H1 (cell line): ENCODE measurements around the gene PPP3CB.

Experiments
- CTCF ChIP-seq, 3 experiments: IDR thresholded peaks; 1 replicate in 2 of 3; 2 replicates in 1 of 3; pipeline versions ENCODE4 v1.5.1 to v1.6.1; 2011; ENCODE audit warnings: low read length in 3 of 3, mild to moderate bottlenecking in 3 of 3, inconsistent platforms in 2 of 3, low read depth in 1 of 3, moderate library complexity in 1 of 3; ENCODE audit not compliant: insufficient read depth in 1 of 3; ENCODE audit errors: control extremely low read depth in 1 of 3
- HDAC2 ChIP-seq, 2 experiments: fragments of 300-600 bp in 1 of 2; sonication (generic) in 1 of 2; IDR thresholded peaks; 2 replicates each; pipeline ENCODE4 v1.6.1; 2011 to 2012; ENCODE audit warnings: low read depth in 2 of 2, low read length in 2 of 2, mild to moderate bottlenecking in 2 of 2, moderate library complexity in 2 of 2, borderline replicate concordance in 1 of 2, inconsistent platforms in 1 of 2
- JUND ChIP-seq: IDR thresholded peaks from 2 replicates; pipeline ENCODE4 v1.6.1; 2011; ENCODE audit warnings: mild to moderate bottlenecking, improper control_type of control experiment, low read length

GRCh38 chr10:73478636-73479035, 17.2 kb downstream of the PPP3CB start:
- no peak for TF ChIP-seq JUND
- TF ChIP-seq HDAC2 (IDR thresholded peaks at IDR 0.05; ENCODE audit: borderline replicate concordance in 1 of 2, low read depth in 2 of 2, low read length in 2 of 2) = no peak
- no peak for TF ChIP-seq CTCF (IDR thresholded peaks at IDR 0.05; ENCODE audit: control extremely low read depth in 1 of 3, insufficient read depth in 1 of 3, low read depth in 1 of 3, low read length in 3 of 3)
